Gastrocnemius medialis (tissue), 4 donors: ENCODE results near the gene CHRNA3. TPM values are rescaled to one million over a fixed set of nuclear protein-coding genes. Genes with fewer than 3 reads are reported as not detected.

ENCODE experiments used
- ATAC-seq, 2 donors: fragments of 150-250 bp; one replicate each; pipeline ENCODE4 v1.9.1; 2016
- DNase-seq, 2 donors: peaks; one replicate each; pipeline ENCODE4 v3.0.0-alpha.2; 2019
- H3K27ac ChIP-seq, 4 donors: fragments of 200-600 bp; sonication (generic); 1 replicate in 1 of 4; 2 replicates in 3 of 4; pipeline ENCODE4 v1.5.1; 2016 to 2018; ENCODE audit warnings: mild to moderate bottlenecking in 2 of 4, moderate library complexity in 1 of 4
- H3K27me3 ChIP-seq, 3 donors: fragments of 200-600 bp; sonication (generic) in 2 of 3; 1 replicate in 1 of 3; 2 replicates in 2 of 3; pipeline versions ENCODE4 v1.5.1 to v1.6.0; 2016 to 2019; ENCODE audit warnings: mild to moderate bottlenecking in 1 of 3, moderate library complexity in 1 of 3
- H3K36me3 ChIP-seq, 2 donors: fragments of 200-600 bp; sonication (generic) in 1 of 2; one replicate each; pipeline ENCODE4 v1.5.1; 2017 to 2018
- H3K4me1 ChIP-seq, 2 donors: fragments of 200-600 bp; sonication (generic) in 1 of 2; one replicate each; pipeline ENCODE4 v1.5.1; 2016 to 2017; ENCODE audit warnings: mild to moderate bottlenecking in 2 of 2
- H3K4me3 ChIP-seq, 4 donors: fragments of 200-600 bp; sonication (generic) in 3 of 4; 1 replicate in 1 of 4; 2 replicates in 3 of 4; pipeline ENCODE4 v1.5.1; 2016 to 2019; ENCODE audit warnings: mild to moderate bottlenecking in 2 of 4
- H3K9me3 ChIP-seq, 3 donors: fragments of 200-600 bp; sonication (generic) in 2 of 3; 1 replicate in 1 of 3; 2 replicates in 2 of 3; pipeline ENCODE4 v1.5.1; 2016 to 2019
- POLR2A ChIP-seq, 2 donors: fragments of 450-650 bp; IDR thresholded peaks; one replicate each; pipeline ENCODE4 v1.6.1; 2017; ENCODE audit warnings: antibody characterized with exemption in 2 of 2, mild to moderate bottlenecking in 2 of 2, moderate library complexity in 2 of 2
- in situ Hi-C, 4 donors: fragments of 200-750 bp; cut with MboI; loops; one replicate each; pipeline versions ENCODE4 v1.15.0 to v1.8.0; 2017; ENCODE audit warnings: low sequenced_read_pairs in 4 of 4
- intact Hi-C: fragments of 100-400 bp; cut with DNase I; formaldehyde crosslinking; loops from one replicate; pipeline ENCODE4 v1.15.1; 2023; ENCODE audit warnings: low total_unique reads
- total RNA-seq, 4 donors: library from RNA; depleted of rRNA; stranded (reverse); fragments of >200 nt; gene quantifications; one replicate each; pipeline versions ENCODE4 v1.1.0 to v1.2.3, GENCODE V29; 2016
- TF ChIP-seq, protein P1 (sequence below), 5 experiments: fragments of 450-650 bp in 3 of 5; fragments of 200-600 bp in 2 of 5; sonication (generic) in 2 of 5; IDR thresholded peaks in 4 of 5; conservative IDR thresholded peaks in 1 of 5; 1 replicate in 4 of 5; 2 replicates in 1 of 5; pipeline ENCODE4 v1.5.1; 2016 to 2019; ENCODE audit warnings: antibody characterized with exemption in 5 of 5, mild to moderate bottlenecking in 3 of 5, moderate library complexity in 3 of 5

CHRNA3 gene
- total RNA-seq, 4 donors from 2014 or later: 0.11 TPM; not detected in 3

GRCh38 chr15:78617516-78617915 is 3.3 kb downstream of the CHRNA3 start:
- Histone ChIP-seq H3K4me3 (no peak overlapping the region), H3K27ac (no peak overlapping the region), H3K4me1 (peaks cover 0 to 7% of the 10 kb centered on the region in 2 donors), H3K36me3 (no peaks in the 10 kb centered on the region), H3K27me3 (peaks cover 32 to 35% (median 34%) of the 10 kb centered on the region in 3 donors), H3K9me3 (no peaks in the 10 kb centered on the region)
- no peak for DNase-seq
- intact Hi-C loops (no loop called here), in situ Hi-C loops (loop anchor here in 2 of 4 donors (5.0 to 10.0 kb wide), 3 partner anchors 90 to 137 kb away; no protein-coding TSS in a partner anchor)
- no peak for ATAC-seq
- no peak for TF ChIP-seq POLR2A (IDR thresholded peaks at IDR 0.05)
- TF ChIP-seq, protein P1, sequence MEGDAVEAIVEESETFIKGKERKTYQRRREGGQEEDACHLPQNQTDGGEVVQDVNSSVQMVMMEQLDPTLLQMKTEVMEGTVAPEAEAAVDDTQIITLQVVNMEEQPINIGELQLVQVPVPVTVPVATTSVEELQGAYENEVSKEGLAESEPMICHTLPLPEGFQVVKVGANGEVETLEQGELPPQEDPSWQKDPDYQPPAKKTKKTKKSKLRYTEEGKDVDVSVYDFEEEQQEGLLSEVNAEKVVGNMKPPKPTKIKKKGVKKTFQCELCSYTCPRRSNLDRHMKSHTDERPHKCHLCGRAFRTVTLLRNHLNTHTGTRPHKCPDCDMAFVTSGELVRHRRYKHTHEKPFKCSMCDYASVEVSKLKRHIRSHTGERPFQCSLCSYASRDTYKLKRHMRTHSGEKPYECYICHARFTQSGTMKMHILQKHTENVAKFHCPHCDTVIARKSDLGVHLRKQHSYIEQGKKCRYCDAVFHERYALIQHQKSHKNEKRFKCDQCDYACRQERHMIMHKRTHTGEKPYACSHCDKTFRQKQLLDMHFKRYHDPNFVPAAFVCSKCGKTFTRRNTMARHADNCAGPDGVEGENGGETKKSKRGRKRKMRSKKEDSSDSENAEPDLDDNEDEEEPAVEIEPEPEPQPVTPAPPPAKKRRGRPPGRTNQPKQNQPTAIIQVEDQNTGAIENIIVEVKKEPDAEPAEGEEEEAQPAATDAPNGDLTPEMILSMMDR (IDR thresholded peaks at IDR 0.05 in 4 of 5, conservative IDR thresholded peaks at IDR 0.05 in 1 of 5): no peak

DNA sequence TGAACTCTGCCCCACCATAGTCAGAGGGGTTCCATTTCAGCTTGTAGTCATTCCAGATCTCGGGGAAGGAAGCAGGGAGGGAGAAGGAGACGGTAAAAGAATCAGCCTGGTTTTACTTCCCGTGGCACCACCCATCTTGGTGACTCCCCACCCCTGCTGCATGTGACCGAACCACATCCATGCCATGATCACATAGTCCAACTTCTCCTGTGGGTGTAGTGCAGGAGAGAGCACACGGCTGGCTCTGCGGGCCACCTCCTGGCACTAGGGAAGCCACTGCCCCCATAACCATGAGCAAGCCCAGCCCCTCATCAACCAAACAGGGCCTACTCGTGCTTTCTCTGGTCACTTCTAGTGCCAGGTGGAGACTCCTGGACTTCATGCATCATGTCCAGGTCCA is 3.7 kb downstream of the CHRNA3 start:
- H3K4me1 ChIP-seq: peaks cover 0 to 7% of the 10 kb centered on the region in 2 donors
- no peaks in the 10 kb centered on the region for H3K36me3 ChIP-seq
- no peak overlapping the region for H3K4me3 ChIP-seq
- DNase-seq (no peak), ATAC-seq (no peak)
- TF ChIP-seq, protein P1 (IDR thresholded peaks at IDR 0.05 in 4 of 5, conservative IDR thresholded peaks at IDR 0.05 in 1 of 5): no peak
- no peak for TF ChIP-seq POLR2A (IDR thresholded peaks at IDR 0.05)
- in situ Hi-C loops (loop anchor here in 2 of 4 donors (5.0 to 10.0 kb wide), 3 partner anchors 90 to 138 kb away; no protein-coding TSS in a partner anchor), intact Hi-C loops (no loop called here)
- H3K27me3 ChIP-seq: peaks cover 28 to 32% (median 31%) of the 10 kb centered on the region in 3 donors
- no peaks in the 10 kb centered on the region for H3K9me3 ChIP-seq
- H3K27ac ChIP-seq: no peak overlapping the region

- Histone ChIP-seq H3K4me3 (no peak overlapping the region), H3K27me3 (peaks cover 22 to 26% (median 25%) of the 10 kb centered on the region in 3 donors), H3K27ac (no peak overlapping the region), H3K4me1 (peaks cover 0 to 7% of the 10 kb centered on the region in 2 donors), H3K36me3 (no peaks in the 10 kb centered on the region), H3K9me3 (no peaks in the 10 kb centered on the region)
- intact Hi-C loops (no loop called here), in situ Hi-C loops (loop anchor here in 2 of 4 donors (5.0 to 10.0 kb wide), 3 partner anchors 91 to 138 kb away; no protein-coding TSS in a partner anchor)
- DNase-seq (no peak), ATAC-seq (no peak)
- TF ChIP-seq, protein P1 (IDR thresholded peaks at IDR 0.05 in 4 of 5, conservative IDR thresholded peaks at IDR 0.05 in 1 of 5): no peak
- TF ChIP-seq POLR2A (IDR thresholded peaks at IDR 0.05): no peak
These were observed 4.3 kb downstream of the CHRNA3 start for GRCh38 chr15:78616506-78616905.

DNA sequence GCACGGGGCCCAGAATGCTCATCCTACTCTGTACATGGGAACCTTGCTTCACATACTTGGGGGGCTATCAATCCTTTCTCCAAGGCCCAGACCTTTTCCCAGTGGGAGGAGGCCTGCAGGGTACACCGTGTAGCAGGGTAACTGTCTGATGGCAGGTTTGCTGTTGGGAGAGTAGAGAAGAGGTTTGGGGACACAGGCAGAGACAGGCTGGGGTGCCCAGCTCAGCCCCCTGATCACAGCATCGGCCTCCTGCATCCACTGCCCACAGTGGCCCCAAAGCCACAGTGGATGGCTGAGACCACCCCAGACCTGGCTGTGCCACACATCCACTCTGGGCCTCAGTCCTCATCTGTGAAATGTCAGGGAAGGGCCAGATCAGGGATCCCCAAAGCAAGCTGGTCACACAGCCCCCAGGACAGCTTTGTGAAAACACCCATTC is 5.6 kb downstream of the CHRNA3 start:
- H3K4me3 ChIP-seq: no peak overlapping the region
- no peak for DNase-seq
- in situ Hi-C loops (loop anchor here in 2 of 4 donors (5.0 to 10.0 kb wide), 3 partner anchors 92 to 140 kb away; no protein-coding TSS in a partner anchor), intact Hi-C loops (no loop called here)
- peaks cover 0 to 4% of the 10 kb centered on the region in 2 donors for H3K4me1 ChIP-seq
- no peaks in the 10 kb centered on the region for H3K9me3 ChIP-seq
- no peak overlapping the region for H3K27ac ChIP-seq
- peaks cover 11 to 15% (median 13%) of the 10 kb centered on the region in 3 donors for H3K27me3 ChIP-seq
- ATAC-seq: no peak
- no peaks in the 10 kb centered on the region for H3K36me3 ChIP-seq
- no peak for TF ChIP-seq POLR2A (IDR thresholded peaks at IDR 0.05)
- TF ChIP-seq, protein P1 (IDR thresholded peaks at IDR 0.05 in 4 of 5, conservative IDR thresholded peaks at IDR 0.05 in 1 of 5): no peak
